ENCODE measurements around the gene MCF2. TPM values are rescaled to one million over a fixed set of nuclear protein-coding genes. Genes with fewer than 3 reads are reported as not detected.

MCF2 gene
- total RNA-seq, 1 donor from 2014 or later = not detected

- no peaks in the 10 kb centered on the region for H3K9me3 ChIP-seq
- no peaks in the 10 kb centered on the region for H3K36me3 ChIP-seq
- DNase-seq = no peak
- ATAC-seq = no peak
- H3K4me1 ChIP-seq = no peaks in the 10 kb centered on the region
- TF ChIP-seq CTCF (IDR thresholded peaks at IDR 0.05) = no peak
- H3K27ac ChIP-seq = no peak overlapping the region
- intact Hi-C loops (cut with DNase I) = no loop called here
- H3K27me3 ChIP-seq (ENCODE audit: low read depth) = no peaks in the 10 kb centered on the region
- no peak overlapping the region for H3K4me3 ChIP-seq
Observed at GRCh38 chrX:139680356-139680755, 27.6 kb downstream of the MCF2 start.

GRCh38 chrX:139647597-139647996, 60.4 kb downstream of the MCF2 start:
- no peak for DNase-seq
- no peaks in the 10 kb centered on the region for H3K9me3 ChIP-seq
- ATAC-seq = no peak
- H3K27me3 ChIP-seq (ENCODE audit: low read depth) = no peaks in the 10 kb centered on the region
- H3K4me1 ChIP-seq = no peaks in the 10 kb centered on the region
- H3K4me3 ChIP-seq = no peak overlapping the region
- no peak for TF ChIP-seq CTCF (IDR thresholded peaks at IDR 0.05)
- intact Hi-C loops (cut with DNase I) = no loop called here
- no peaks in the 10 kb centered on the region for H3K36me3 ChIP-seq
- H3K27ac ChIP-seq = no peak overlapping the region

GRCh38 chrX:139642241-139642927, 65.6 kb downstream of the MCF2 start:
- no peaks in the 10 kb centered on the region for H3K27me3 ChIP-seq (ENCODE audit: low read depth)
- no peak for ATAC-seq
- H3K9me3 ChIP-seq = no peaks in the 10 kb centered on the region
- no peaks in the 10 kb centered on the region for H3K4me1 ChIP-seq
- no peak overlapping the region for H3K4me3 ChIP-seq
- intact Hi-C loops (cut with DNase I) = no loop called here
- H3K27ac ChIP-seq = no peak overlapping the region
- no peak for DNase-seq
- H3K36me3 ChIP-seq = no peaks in the 10 kb centered on the region
- TF ChIP-seq CTCF (IDR thresholded peaks at IDR 0.05) = no peak

- no peak for TF ChIP-seq CTCF (IDR thresholded peaks at IDR 0.05)
- Histone ChIP-seq H3K36me3 (no peaks in the 10 kb centered on the region), H3K27ac (no peak overlapping the region), H3K9me3 (no peaks in the 10 kb centered on the region), H3K4me1 (no peaks in the 10 kb centered on the region), H3K4me3 (no peak overlapping the region), H3K27me3 (ENCODE audit: low read depth) (no peaks in the 10 kb centered on the region)
- DNase-seq (no peak), ATAC-seq (no peak)
- intact Hi-C loops (cut with DNase I) = no loop called here
Observed at GRCh38 chrX:139640259-139640658, 67.7 kb downstream of the MCF2 start.

GRCh38 chrX:139639253-139639652, 68.7 kb downstream of the MCF2 start:
- ATAC-seq (no peak), DNase-seq (no peak)
- no peak for TF ChIP-seq CTCF (IDR thresholded peaks at IDR 0.05)
- H3K36me3 ChIP-seq = no peaks in the 10 kb centered on the region
- H3K27me3 ChIP-seq (ENCODE audit: low read depth) = no peaks in the 10 kb centered on the region
- intact Hi-C loops (cut with DNase I) = no loop called here
- no peak overlapping the region for H3K4me3 ChIP-seq
- H3K4me1 ChIP-seq = no peaks in the 10 kb centered on the region
- H3K9me3 ChIP-seq = no peaks in the 10 kb centered on the region
- no peak overlapping the region for H3K27ac ChIP-seq
